HG03135 (cell line): ENCODE data around the gene ZNF845.
"Not testable (repeated sequence)": the region's sequence is repeated elsewhere in the genome, so short reads cannot be mapped to it uniquely, and the experiment has no call there.

Experiments used
- ATAC-seq: cut with Tn5 transposase; IDR thresholded peaks from one replicate; pipeline ENCODE4 v1.9.1; 2021; ENCODE audit warnings: mild to moderate bottlenecking, moderate library complexity; ENCODE audit not compliant: unreplicated experiment

ZNF845 gene

DNA sequence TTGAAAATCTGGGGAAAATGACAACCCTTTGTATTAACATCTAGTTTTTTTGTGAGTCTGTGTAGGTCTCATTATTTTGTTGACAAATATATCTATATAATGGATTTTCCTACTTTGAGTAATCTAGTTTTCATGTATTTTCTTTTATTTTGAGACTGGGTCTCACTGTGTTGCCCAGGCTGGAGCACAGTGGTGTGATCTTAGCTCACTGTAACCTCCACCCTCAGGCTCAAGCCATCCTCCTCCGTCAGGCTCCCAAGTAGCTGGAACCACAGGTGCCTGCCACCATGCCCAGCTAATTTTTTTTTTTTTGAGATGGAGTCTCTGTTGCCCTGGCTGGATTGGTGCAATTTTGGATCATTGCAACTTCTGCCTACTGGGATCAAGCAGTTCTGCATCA lies 41.2 kb downstream of the ZNF845 start:
- ATAC-seq: no peak

DNA sequence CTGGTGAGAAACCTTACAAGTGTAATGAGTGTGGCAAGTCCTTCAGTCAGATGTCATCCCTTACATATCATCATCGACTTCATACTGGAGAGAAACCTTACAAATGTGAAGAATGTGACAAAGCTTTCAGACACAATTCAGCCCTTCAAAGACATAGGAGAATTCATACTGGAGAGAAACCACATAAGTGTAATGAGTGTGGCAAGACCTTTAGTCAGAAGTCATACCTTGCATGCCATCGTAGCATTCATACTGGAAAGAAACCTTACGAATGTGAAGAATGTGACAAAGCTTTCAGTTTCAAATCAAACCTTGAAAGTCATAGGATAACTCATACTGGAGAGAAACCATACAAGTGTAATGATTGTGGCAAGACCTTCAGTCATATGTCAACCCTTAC lies 47.8 kb downstream of the ZNF845 start:
- ATAC-seq: no peak

DNA sequence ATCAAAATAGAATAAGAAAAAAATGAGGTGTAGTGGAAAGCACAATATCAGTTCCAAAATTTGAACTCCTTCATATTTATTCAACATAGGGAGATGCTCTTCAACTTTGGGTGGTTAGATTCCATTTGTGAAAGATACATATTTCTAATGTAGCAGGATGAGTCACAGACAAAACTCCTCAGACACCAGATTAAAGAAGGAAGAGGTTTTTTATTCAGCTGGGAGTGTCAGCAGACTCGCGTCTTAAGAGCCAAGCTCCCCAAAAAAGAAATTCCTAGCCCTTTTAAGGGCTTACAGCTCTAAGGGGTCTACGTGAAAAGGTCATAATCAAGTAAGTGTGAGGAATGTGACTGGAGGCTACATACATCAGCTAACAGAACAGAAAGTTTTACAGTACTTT lies 54.6 kb downstream of the ZNF845 start:
- no peak for ATAC-seq

GRCh38 chr19:53388904-53389303 lies 55.4 kb downstream of the ZNF845 start:
- ATAC-seq: no peak

DNA sequence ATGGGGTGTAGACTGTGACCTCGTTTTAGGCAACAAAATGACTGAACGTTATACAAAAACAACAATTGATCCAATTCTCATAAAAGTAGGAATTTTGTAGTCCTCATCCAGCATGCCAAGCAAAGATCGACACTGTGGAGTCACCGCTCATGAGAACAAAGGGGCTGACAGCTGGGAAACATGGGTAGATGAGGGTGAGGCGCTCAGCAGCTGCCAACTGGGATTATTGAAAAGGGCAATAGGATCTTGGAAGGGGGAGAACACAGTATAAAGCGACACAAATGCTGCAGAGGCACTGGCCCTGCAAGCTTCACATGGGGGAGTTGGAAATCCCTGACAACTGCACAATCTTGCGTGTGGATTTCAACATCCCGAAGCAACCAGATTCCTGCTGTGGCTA lies 56.0 kb downstream of the ZNF845 start:
- no peak for ATAC-seq

DNA sequence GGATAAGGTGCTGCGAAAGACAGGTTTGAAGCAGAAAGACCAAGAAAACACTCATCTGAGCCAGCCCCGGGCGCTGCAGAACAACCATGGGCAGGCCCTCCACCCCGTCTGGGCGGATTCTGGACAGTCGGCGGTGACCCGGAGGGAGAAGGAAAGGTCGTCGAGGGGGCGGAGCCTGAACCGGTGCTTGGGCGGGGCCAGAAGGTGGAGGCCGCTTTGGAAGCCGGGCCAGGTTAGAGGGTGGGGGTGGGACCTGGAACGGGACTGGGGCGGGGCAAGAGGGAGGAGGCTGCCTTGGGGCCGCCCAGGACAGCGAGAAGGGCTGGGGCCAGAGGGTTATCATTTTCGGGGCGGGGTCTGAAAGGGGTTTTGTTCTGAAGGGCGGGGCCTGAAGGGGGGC lies 56.4 kb downstream of the ZNF845 start:
- no peak for ATAC-seq

GRCh38 chr19:53394522-53394973 lies 61.0 kb downstream of the ZNF845 start:
- ATAC-seq: no peak

- ATAC-seq: peak; percentile 92
Measured at GRCh38 chr19:53394974-53395839, 61.7 kb downstream of the ZNF845 start, which contains the start of gene ZNF765. Gene ZNF765, plus strand, starts transcription at chr19:53395149. Its CDS starts 2,867 bp downstream, at chr19:53398016.

DNA sequence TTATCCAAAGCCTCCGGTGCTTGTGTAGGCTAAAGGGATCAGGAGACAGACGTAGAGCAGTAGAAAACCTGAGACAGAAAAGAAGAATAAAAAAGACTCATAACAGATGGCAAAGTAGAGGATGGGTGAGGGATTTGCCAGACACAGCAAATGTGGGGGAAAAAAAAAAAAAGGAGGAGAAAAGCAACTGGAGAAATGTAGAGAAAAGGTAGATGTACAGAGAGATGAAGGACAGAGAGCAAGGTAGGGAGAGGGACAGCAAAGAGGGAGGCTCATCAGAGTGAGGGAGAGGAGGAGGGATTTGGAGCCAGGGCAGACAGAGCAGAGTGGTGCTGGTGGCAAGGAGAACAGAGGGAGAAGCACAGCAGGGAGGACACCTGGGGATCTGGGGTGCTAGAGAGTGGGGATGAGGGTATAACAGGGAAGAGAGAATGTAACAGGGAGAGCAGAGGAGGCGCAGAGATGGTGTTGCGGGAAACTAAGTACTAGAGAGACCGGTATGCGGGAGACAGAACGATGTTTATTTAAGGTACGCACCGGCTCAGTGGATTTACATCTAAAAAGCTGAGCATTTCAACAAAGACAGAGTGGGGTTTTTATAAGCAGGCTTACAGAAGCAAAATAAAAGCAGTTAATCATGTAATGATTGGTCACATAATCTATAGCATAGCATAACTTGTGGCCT lies 62.4 kb downstream of the ZNF845 start:
- not testable (repeated sequence) for ATAC-seq

DNA sequence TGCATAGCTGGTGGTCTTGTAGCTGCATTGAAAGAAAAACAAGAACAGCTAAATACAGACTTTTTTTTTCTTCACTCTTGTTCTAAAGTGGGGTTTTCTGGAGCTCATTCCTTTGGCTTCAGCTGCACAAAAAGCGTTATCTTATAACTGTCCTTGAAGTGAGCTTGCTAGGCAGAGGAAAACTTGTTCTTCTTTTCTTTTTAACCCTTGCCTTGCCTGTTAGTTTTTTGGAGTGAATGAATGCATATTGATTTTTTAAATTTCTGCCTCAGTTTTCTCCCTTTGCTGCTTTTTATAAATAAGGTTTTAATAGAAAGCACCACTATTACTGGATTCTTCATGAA lies 62.9 kb downstream of the ZNF845 start:
- no peak for ATAC-seq

GRCh38 chr19:53397918-53398317 lies 64.4 kb downstream of the ZNF845 start:
- ATAC-seq: not testable (repeated sequence)
